Calu3 (cell line): ENCODE data around the gene NLGN1. TPM values are rescaled to one million over a fixed set of nuclear protein-coding genes. Genes with fewer than 3 reads are reported as not detected.

Experiments used
- BruUV-seq: library from RNA; stranded (reverse); fragments of 400-500 nt; replicated peaks from 2 replicates; lab custom pipeline; 2021; lab: Mats Ljungman, UMichigan
- CTCF ChIA-PET: fragments of 300-600 bp; sonication (Branson Sonifier 250); formaldehyde crosslinking; loops from one replicate; lab custom pipeline; 2022; ENCODE audit warnings: antibody characterized with exemption; lab: Charles Lee
- DNase-seq: peaks from one replicate; pipeline ENCODE4 v3.0.0; 2022
- H3K27ac Mint-ChIP-seq: one replicate; pipeline ENCODE4 v1.8.0; 2022; ENCODE audit warnings: mixed read lengths; ENCODE audit not compliant: unreplicated experiment
- H3K27me3 Mint-ChIP-seq: one replicate; pipeline ENCODE4 v1.8.0; 2022; ENCODE audit warnings: mixed read lengths; ENCODE audit not compliant: unreplicated experiment
- H3K36me3 Mint-ChIP-seq: one replicate; pipeline ENCODE4 v1.8.0; 2022; ENCODE audit warnings: mild to moderate bottlenecking, moderate library complexity, mixed read lengths; ENCODE audit not compliant: insufficient read depth, unreplicated experiment
- H3K4me1 Mint-ChIP-seq: one replicate; pipeline ENCODE4 v1.8.0; 2022; ENCODE audit warnings: mild to moderate bottlenecking, low read depth, mixed read lengths; ENCODE audit not compliant: unreplicated experiment
- H3K4me3 Mint-ChIP-seq: one replicate; pipeline ENCODE4 v1.8.0; 2022; ENCODE audit warnings: mild to moderate bottlenecking, low read depth, moderate library complexity, mixed read lengths; ENCODE audit not compliant: unreplicated experiment
- H3K9me3 Mint-ChIP-seq: one replicate; pipeline ENCODE4 v1.8.0; 2022; ENCODE audit warnings: low read depth, mixed read lengths; ENCODE audit not compliant: unreplicated experiment
- CTCF ChIP-seq: fragments of 200-600 bp; IDR thresholded peaks from one replicate; pipeline ENCODE4 v1.8.0; 2022; ENCODE audit warnings: antibody characterized with exemption; ENCODE audit not compliant: unreplicated experiment
- intact Hi-C: fragments of 100-400 bp; cut with micrococcal nuclease; formaldehyde crosslinking; loops from one replicate; pipeline ENCODE4 v1.10.0; 2022; ENCODE audit not compliant: unreplicated experiment
- total RNA-seq: library from RNA; stranded (reverse); gene quantifications from 2 replicates; pipeline ENCODE4 v1.2.3, GENCODE V29; 2022

Gene NLGN1
- total RNA-seq, 1 experiment from 2014 or later: 2.6 TPM

GRCh38 chr3:173709026-173709425 is 311.5 kb downstream of the NLGN1 start:
- intact Hi-C loops: no loop called here
- H3K27ac Mint-ChIP-seq: no peak overlapping the region
- peaks cover 31% of the 10 kb centered on the region for H3K4me1 Mint-ChIP-seq
- BruUV-seq: no TSS peak
- TF ChIP-seq CTCF: no peak
- no peak for DNase-seq
- no peaks in the 10 kb centered on the region for H3K27me3 Mint-ChIP-seq
- H3K36me3 Mint-ChIP-seq: peaks cover 11% of the 10 kb centered on the region
- CTCF ChIA-PET: no interaction called here
- no peak overlapping the region for H3K4me3 Mint-ChIP-seq
- H3K9me3 Mint-ChIP-seq: no peaks in the 10 kb centered on the region

GRCh38 chr3:173711619-173712018 is 314.1 kb downstream of the NLGN1 start:
- DNase-seq: peak; percentile 71
- Mint-ChIP-seq H3K4me1 (peaks cover 31% of the 10 kb centered on the region), H3K27ac (peak overlapping the region; percentile 94), H3K9me3 (no peaks in the 10 kb centered on the region), H3K27me3 (no peaks in the 10 kb centered on the region), H3K36me3 (peaks cover 11% of the 10 kb centered on the region), H3K4me3 (peak overlapping the region; percentile 62)
- no TSS peak for BruUV-seq
- TF ChIP-seq CTCF: no peak
- intact Hi-C loops: loop anchor here (2.0 to 5.0 kb wide), 2 partner anchors 19 to 129 kb away; no protein-coding TSS in a partner anchor
- CTCF ChIA-PET: interaction anchor here (0.6 to 1.8 kb wide), 5 partner anchors 9 to 718 kb away, joined by 3 to 9 read pairs (median 3); no protein-coding TSS in a partner anchor

- no peak overlapping the region for H3K4me3 Mint-ChIP-seq
- H3K4me1 Mint-ChIP-seq: peaks cover 9% of the 10 kb centered on the region
- intact Hi-C loops: no loop called here
- no peak for DNase-seq
- peaks cover 3% of the 10 kb centered on the region for H3K9me3 Mint-ChIP-seq
- CTCF ChIA-PET: no interaction called here
- H3K36me3 Mint-ChIP-seq: no peaks in the 10 kb centered on the region
- no peaks in the 10 kb centered on the region for H3K27me3 Mint-ChIP-seq
- BruUV-seq: no TSS peak
- H3K27ac Mint-ChIP-seq: no peak overlapping the region
- TF ChIP-seq CTCF: no peak
Measured at GRCh38 chr3:173719585-173719984, 322.0 kb downstream of the NLGN1 start.

- Mint-ChIP-seq H3K9me3 (no peaks in the 10 kb centered on the region), H3K36me3 (no peaks in the 10 kb centered on the region), H3K4me3 (no peak overlapping the region), H3K4me1 (no peaks in the 10 kb centered on the region), H3K27ac (no peak overlapping the region), H3K27me3 (no peaks in the 10 kb centered on the region)
- TF ChIP-seq CTCF: no peak
- no TSS peak for BruUV-seq
- intact Hi-C loops: no loop called here
- CTCF ChIA-PET: no interaction called here
- no peak for DNase-seq
Measured at GRCh38 chr3:173725507-173725906, 328.0 kb downstream of the NLGN1 start.
